Karpas-422 (cell line): ENCODE results near the gene ENGASE. TPM values are rescaled to one million over a fixed set of nuclear protein-coding genes. Genes with fewer than 3 reads are reported as not detected.

ENCODE experiments used
- DNase-seq: peaks from one replicate; pipeline ENCODE4 v3.0.0-alpha.2; 2015
- H2AFZ ChIP-seq: fragments of 200-600 bp; sonication (generic); 2 replicates; pipeline ENCODE4 v1.6.1; 2014; ENCODE audit warnings: antibody characterized with exemption, low read length, mixed read lengths
- H3K27ac ChIP-seq: fragments of 200-600 bp; sonication (generic); 2 replicates; pipeline ENCODE4 v1.5.1; 2014; ENCODE audit warnings: mild to moderate bottlenecking, low read length, moderate library complexity
- H3K27me3 ChIP-seq: fragments of 200-600 bp; sonication (generic); 2 replicates; pipeline ENCODE4 v1.6.1; 2014; ENCODE audit warnings: low read length, mixed read lengths
- H3K36me3 ChIP-seq: fragments of 200-600 bp; sonication (generic); 2 replicates; pipeline ENCODE4 v1.6.1; 2014; ENCODE audit warnings: low read length, mixed read lengths; ENCODE audit not compliant: insufficient read depth
- H3K4me1 ChIP-seq: fragments of 200-600 bp; sonication (generic); 2 replicates; pipeline ENCODE4 v1.6.1; 2014; ENCODE audit warnings: mild to moderate bottlenecking, low read length, mixed read lengths
- H3K4me2 ChIP-seq: fragments of 200-600 bp; sonication (generic); 2 replicates; pipeline ENCODE4 v1.6.1; 2014; ENCODE audit warnings: low read length, low read depth, mild to moderate bottlenecking; ENCODE audit not compliant: poor library complexity, severe bottlenecking
- H3K4me3 ChIP-seq: fragments of 200-600 bp; sonication (generic); 2 replicates; pipeline ENCODE4 v1.5.1; 2014; ENCODE audit warnings: mild to moderate bottlenecking, antibody characterized with exemption, low read length, mixed read lengths
- H3K79me2 ChIP-seq: fragments of 200-600 bp; sonication (generic); 2 replicates; pipeline ENCODE4 v1.6.1; 2014; ENCODE audit warnings: mild to moderate bottlenecking, low read length, mixed read lengths
- H3K9ac ChIP-seq: fragments of 200-600 bp; sonication (generic); 2 replicates; pipeline ENCODE4 v1.6.0; 2014; ENCODE audit warnings: low read length
- H3K9me2 ChIP-seq: fragments of 200-600 bp; sonication (generic), shearing (Covaris generic); replicated peaks from 2 replicates; pipeline ENCODE4 v1.6.0; 2014; ENCODE audit warnings: mild to moderate bottlenecking, low read length, moderate library complexity; ENCODE audit not compliant: insufficient read depth
- H3K9me3 ChIP-seq: fragments of 300-700, 200-600 bp; sonication (generic); 2 replicates; pipeline ENCODE4 v1.6.1; 2014; ENCODE audit warnings: low read length, mixed read lengths
- H4K20me1 ChIP-seq: fragments of 200-600 bp; sonication (generic); 2 replicates; pipeline ENCODE4 v1.6.1; 2014; ENCODE audit warnings: mild to moderate bottlenecking, antibody characterized with exemption, low read length, low read depth; ENCODE audit not compliant: insufficient read depth
- total RNA-seq: library from RNA; depleted of rRNA; stranded (reverse); fragments of >200 nt; shearing (Covaris generic); gene quantifications from 2 replicates; pipeline ENCODE4 v1.2.3, GENCODE V29; 2014; ENCODE audit warnings: low replicate concordance

ENGASE gene
- total RNA-seq, 1 experiment from 2014 or later = 11.0 TPM

DNA sequence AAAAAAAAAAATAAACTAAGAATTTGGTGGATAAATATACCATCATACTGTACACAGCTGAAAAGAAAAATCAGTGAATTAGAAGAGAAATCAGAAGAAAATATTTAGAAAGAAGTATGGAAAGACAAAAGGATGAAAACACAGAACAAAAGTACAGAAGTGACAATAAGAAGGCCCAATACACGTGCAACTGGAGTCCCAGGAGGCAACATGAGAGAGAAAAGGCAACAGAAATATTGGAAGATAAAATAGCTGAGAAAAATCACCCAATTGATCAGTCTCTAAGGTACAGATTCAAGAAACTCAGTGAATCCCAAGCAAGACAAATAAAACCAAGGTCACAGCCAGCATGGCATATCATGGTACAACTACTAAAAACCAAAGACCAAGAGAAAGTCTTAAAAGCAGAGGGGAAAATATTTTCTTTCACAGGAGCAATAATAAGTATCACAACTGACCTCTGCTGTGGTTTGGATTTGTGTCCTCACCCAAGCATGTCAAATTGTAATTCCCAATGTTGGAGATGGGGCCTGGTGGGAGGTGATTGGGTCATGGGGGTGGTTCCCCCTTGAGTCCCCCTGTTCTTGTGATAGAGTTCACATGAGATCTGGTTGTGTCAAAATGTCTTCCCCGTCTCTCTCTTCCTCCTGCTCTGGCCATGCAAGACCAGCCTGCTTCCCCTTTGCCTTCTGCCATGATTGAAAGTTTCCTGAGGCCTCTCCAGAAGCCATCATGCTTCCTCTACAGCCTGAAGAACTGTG, 20.2 kb upstream of the ENGASE start:
- DNase-seq = no peak
- Histone ChIP-seq H3K9ac (no peak overlapping the region), H3K79me2 (no peaks in the 10 kb centered on the region), H3K27me3 (no peaks in the 10 kb centered on the region), H3K4me1 (no peaks in the 10 kb centered on the region), H3K9me3 (no peaks in the 10 kb centered on the region), H3K4me2 (no peak overlapping the region), H3K9me2 (no peaks in the 10 kb centered on the region), H4K20me1 (no peaks in the 10 kb centered on the region), H3K27ac (no peak overlapping the region), H3K36me3 (no peaks in the 10 kb centered on the region), H3K4me3 (no peak overlapping the region), H2AFZ (no peak overlapping the region)

DNA sequence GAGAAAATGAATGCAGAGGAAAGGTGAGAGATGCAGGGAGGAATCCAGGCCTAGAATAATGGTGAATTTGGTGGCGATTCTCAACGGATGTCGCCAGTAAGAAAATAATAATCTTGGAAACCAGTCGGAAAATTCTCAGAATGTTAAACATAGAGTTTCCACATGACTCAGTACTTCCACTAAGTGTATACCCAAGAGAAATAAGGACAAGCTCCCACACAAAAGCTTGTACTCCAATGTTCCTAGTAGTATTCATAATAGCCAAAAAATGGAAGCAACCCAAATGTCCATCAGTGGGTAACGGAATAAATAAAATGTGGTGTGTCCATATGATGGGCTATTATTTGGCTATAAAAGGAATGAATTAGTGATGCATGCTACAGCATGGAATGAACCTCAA, 19.4 kb upstream of the ENGASE start:
- H3K9ac ChIP-seq = no peak overlapping the region
- no peaks in the 10 kb centered on the region for H3K9me3 ChIP-seq
- no peaks in the 10 kb centered on the region for H3K27me3 ChIP-seq
- H4K20me1 ChIP-seq = no peaks in the 10 kb centered on the region
- H3K36me3 ChIP-seq = no peaks in the 10 kb centered on the region
- H3K9me2 ChIP-seq = no peaks in the 10 kb centered on the region
- H3K4me2 ChIP-seq = no peak overlapping the region
- no peak overlapping the region for H3K4me3 ChIP-seq
- H3K4me1 ChIP-seq = no peaks in the 10 kb centered on the region
- no peak overlapping the region for H2AFZ ChIP-seq
- H3K79me2 ChIP-seq = no peaks in the 10 kb centered on the region
- H3K27ac ChIP-seq = no peak overlapping the region
- DNase-seq = no peak

DNA sequence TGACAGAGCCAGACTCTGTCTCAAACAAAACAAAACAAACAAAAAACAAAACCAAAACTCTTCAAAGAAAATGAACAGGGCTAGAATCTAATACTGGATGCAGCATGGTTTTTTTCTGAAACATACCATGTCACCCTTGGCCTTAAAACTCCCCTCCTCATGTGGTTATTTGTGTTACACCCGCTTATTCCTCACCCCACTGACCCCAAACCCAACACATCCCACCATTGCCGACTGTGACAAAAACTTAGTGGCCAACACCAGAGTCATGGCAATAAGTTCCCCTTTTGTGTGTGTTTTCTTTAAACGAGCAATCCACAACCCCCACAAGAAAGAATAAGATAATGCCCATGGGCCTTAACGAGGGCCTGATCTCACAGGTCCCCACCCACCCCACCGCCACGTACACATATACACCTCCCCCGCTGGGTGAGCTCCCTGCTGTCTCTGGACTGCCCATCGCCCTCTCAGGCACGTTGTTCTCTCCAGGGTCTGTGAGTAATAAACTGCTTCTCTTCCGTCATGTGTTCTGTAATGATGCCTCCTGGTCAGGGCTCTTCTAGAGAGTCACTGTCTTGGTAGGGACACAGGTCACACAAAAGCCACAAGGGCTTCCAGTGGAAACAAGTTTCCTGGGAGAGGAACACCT, 16.8 kb upstream of the ENGASE start:
- H3K9me2 ChIP-seq = no peaks in the 10 kb centered on the region
- H2AFZ ChIP-seq = no peak overlapping the region
- no peaks in the 10 kb centered on the region for H3K27me3 ChIP-seq
- no peaks in the 10 kb centered on the region for H3K36me3 ChIP-seq
- H3K4me2 ChIP-seq = no peak overlapping the region
- H3K4me3 ChIP-seq = no peak overlapping the region
- no peak for DNase-seq
- no peak overlapping the region for H3K27ac ChIP-seq
- no peak overlapping the region for H3K9ac ChIP-seq
- H3K9me3 ChIP-seq = no peaks in the 10 kb centered on the region
- no peaks in the 10 kb centered on the region for H4K20me1 ChIP-seq
- no peaks in the 10 kb centered on the region for H3K79me2 ChIP-seq
- H3K4me1 ChIP-seq = no peaks in the 10 kb centered on the region

DNA sequence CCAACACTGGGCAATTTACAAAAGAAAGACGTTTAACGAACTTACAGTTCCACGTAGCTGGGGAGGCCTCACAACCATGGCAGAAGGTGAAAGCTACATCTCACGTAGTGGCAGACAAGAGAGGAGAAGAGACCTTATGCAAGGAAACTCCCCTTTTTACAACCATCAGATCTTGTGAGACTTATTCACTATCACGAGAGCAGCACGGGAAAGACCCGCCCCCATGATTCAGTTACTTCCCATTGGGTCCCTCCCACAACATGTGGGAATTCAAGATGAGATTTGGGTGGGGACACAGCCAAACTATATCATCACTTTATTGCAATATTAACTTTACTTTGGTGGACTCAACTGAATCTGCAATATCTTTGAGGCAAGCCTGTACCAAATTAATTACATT, 11.9 kb upstream of the ENGASE start:
- no peak overlapping the region for H3K4me3 ChIP-seq
- H3K4me1 ChIP-seq = no peaks in the 10 kb centered on the region
- no peak overlapping the region for H3K27ac ChIP-seq
- no peaks in the 10 kb centered on the region for H3K79me2 ChIP-seq
- DNase-seq = no peak
- no peaks in the 10 kb centered on the region for H3K9me2 ChIP-seq
- no peaks in the 10 kb centered on the region for H3K27me3 ChIP-seq
- H3K9me3 ChIP-seq = no peaks in the 10 kb centered on the region
- no peak overlapping the region for H2AFZ ChIP-seq
- no peaks in the 10 kb centered on the region for H3K36me3 ChIP-seq
- no peaks in the 10 kb centered on the region for H4K20me1 ChIP-seq
- no peak overlapping the region for H3K4me2 ChIP-seq
- no peak overlapping the region for H3K9ac ChIP-seq

DNA sequence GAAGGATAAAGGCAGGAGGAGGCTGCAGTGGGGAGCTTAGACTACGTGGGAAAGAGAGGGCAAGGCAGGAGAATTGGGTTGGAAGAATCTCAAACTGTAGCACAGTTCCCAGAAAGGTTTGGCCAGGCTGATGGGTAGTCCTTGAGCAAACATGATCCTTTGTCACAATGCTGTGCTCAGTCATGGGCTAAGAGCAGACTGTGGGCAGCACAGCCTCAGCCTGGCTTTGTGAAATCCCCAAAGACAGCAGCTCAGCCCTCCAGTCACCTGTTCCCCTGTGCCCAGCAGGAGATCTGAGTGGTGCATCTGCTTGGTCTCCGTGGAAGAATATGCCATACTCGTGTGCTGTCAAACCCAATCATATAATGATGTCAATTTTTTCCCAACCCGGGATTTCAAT, 10.6 kb upstream of the ENGASE start:
- no peak for DNase-seq
- no peak overlapping the region for H3K27ac ChIP-seq
- no peaks in the 10 kb centered on the region for H3K4me1 ChIP-seq
- no peaks in the 10 kb centered on the region for H3K9me3 ChIP-seq
- no peak overlapping the region for H3K9ac ChIP-seq
- no peaks in the 10 kb centered on the region for H4K20me1 ChIP-seq
- no peak overlapping the region for H2AFZ ChIP-seq
- no peak overlapping the region for H3K4me2 ChIP-seq
- no peaks in the 10 kb centered on the region for H3K9me2 ChIP-seq
- H3K4me3 ChIP-seq = no peak overlapping the region
- no peaks in the 10 kb centered on the region for H3K79me2 ChIP-seq
- H3K27me3 ChIP-seq = no peaks in the 10 kb centered on the region
- no peaks in the 10 kb centered on the region for H3K36me3 ChIP-seq

DNA sequence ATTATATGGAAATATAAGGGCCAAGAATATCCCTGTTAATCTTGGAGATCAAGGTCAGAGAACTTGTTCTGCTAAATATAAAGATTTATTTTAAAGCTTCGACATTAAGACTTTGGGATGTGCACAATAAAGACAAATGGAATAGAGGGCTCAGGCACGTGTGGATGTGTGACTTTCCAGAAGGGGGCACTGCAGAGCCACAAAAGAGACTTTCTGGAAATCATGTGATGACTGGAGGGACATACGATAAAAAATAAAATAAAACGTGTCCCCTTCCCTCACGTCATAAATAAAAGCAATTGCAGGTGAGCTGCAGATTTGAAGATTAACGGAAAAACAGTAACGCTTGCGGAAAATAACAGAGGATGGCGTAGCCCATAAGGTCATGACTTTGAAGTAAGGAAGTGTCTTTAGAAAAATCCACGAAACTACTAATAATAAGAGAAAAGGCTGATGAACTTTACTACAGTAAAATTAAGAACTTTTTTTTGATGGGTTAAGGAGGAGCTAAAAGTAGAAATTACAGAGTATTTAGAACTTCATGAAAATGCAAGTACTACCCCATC, 9.4 kb upstream of the ENGASE start:
- no peaks in the 10 kb centered on the region for H3K4me1 ChIP-seq
- H3K9me3 ChIP-seq = no peaks in the 10 kb centered on the region
- no peak overlapping the region for H3K27ac ChIP-seq
- H2AFZ ChIP-seq = no peak overlapping the region
- no peak overlapping the region for H3K4me2 ChIP-seq
- no peak overlapping the region for H3K4me3 ChIP-seq
- H4K20me1 ChIP-seq = no peaks in the 10 kb centered on the region
- no peaks in the 10 kb centered on the region for H3K79me2 ChIP-seq
- DNase-seq = peak; percentile 77
- H3K9ac ChIP-seq = no peak overlapping the region
- H3K36me3 ChIP-seq = no peaks in the 10 kb centered on the region
- H3K27me3 ChIP-seq = no peaks in the 10 kb centered on the region
- no peaks in the 10 kb centered on the region for H3K9me2 ChIP-seq

DNA sequence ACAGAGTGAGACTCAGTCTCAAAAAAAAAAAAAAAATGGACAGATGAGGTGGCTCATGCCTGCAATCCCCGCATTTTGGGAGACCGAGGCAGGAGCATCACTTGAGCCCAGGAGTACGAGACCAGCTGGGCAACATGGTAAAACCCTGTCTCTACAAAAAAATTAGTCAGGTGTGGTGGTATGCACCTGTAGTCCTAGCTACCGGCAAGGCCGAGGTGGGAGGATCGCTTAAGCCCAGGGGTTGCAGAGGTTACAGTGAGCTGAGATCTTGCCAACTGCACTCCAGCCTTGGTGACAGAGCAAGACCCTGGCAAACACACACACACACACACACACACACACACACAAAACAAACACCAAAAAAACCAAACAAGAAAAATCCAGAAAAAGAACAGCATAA, 7.7 kb upstream of the ENGASE start:
- Histone ChIP-seq H3K9ac (no peak overlapping the region), H3K4me2 (no peak overlapping the region), H3K4me3 (no peak overlapping the region), H3K4me1 (no peaks in the 10 kb centered on the region), H3K27me3 (no peaks in the 10 kb centered on the region), H3K79me2 (no peaks in the 10 kb centered on the region), H3K9me3 (no peaks in the 10 kb centered on the region), H4K20me1 (no peaks in the 10 kb centered on the region), H3K27ac (no peak overlapping the region), H2AFZ (no peak overlapping the region), H3K9me2 (no peaks in the 10 kb centered on the region), H3K36me3 (no peaks in the 10 kb centered on the region)
- no peak for DNase-seq

DNA sequence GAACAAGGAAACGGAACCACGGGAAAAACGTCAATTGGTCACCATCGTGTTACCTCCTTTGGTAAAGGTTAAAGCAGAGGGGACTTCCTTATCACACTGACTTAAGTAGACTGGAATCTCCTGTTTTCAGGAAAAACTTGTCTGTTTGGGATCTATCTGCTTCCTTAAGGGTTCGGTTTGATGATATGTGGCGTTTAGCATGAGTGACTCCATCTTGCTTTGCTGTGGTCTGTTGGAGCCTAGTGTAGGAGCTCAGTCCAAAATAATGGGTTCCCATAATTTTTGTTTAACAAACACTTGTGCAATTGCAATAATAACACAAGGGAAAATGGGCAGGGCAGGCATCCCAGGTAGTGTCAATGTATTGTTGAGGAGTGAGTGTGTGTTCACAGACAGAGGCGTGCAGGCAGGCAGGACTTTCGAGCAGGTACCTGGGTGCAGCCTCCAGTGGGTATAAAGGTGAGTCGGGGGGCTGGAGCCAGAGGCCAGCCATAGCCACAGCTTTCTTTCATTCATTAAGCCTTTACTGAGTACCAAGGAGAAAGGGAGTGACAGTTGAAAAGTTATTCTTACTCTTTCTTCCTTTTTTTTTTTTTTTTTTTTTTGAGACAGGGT, 4.3 kb upstream of the ENGASE start:
- H3K4me2 ChIP-seq = no peak overlapping the region
- H3K4me1 ChIP-seq = peaks cover 7% of the 10 kb centered on the region
- no peak overlapping the region for H3K27ac ChIP-seq
- no peaks in the 10 kb centered on the region for H3K27me3 ChIP-seq
- no peak overlapping the region for H3K4me3 ChIP-seq
- no peaks in the 10 kb centered on the region for H3K9me2 ChIP-seq
- H3K36me3 ChIP-seq = no peaks in the 10 kb centered on the region
- H3K9me3 ChIP-seq = no peaks in the 10 kb centered on the region
- H3K79me2 ChIP-seq = no peaks in the 10 kb centered on the region
- H2AFZ ChIP-seq = no peak overlapping the region
- H3K9ac ChIP-seq = no peak overlapping the region
- no peak for DNase-seq
- no peaks in the 10 kb centered on the region for H4K20me1 ChIP-seq
